ENCODE measurements around the gene PPFIBP1.

PPFIBP1 gene

GRCh38 chr12:27523642-27524493, at the start of gene PPFIBP1:
Gene PPFIBP1, plus strand, starts transcription at chr12:27524206. Its CDS starts 109,191 bp downstream, at chr12:27633397.
- H3K4me3 ChIP-seq (ENCODE audit: low read depth, low read length), result peak within 1 kb of the TSS; percentile 85
- peak; percentile 54 for TF ChIP-seq CTCF (conservative IDR thresholded peaks at IDR 0.05; ENCODE audit: low read depth, low read length)
- DNase-seq (ENCODE audit: low read depth), result peak; percentile 99

- peak; percentile 82 for DNase-seq (ENCODE audit: low read depth)
- TF ChIP-seq CTCF (conservative IDR thresholded peaks at IDR 0.05; ENCODE audit: low read depth, low read length), result no peak
These were observed 49.7 kb upstream of the PPFIBP1 start for GRCh38 chr12:27474344-27474743.

GRCh38 chr12:27477049-27477448, 47.0 kb upstream of the PPFIBP1 start:
- no peak for DNase-seq (ENCODE audit: low read depth)
- H3K4me3 ChIP-seq (ENCODE audit: low read depth, low read length), result no peak overlapping the region
- TF ChIP-seq CTCF (conservative IDR thresholded peaks at IDR 0.05; ENCODE audit: low read depth, low read length), result no peak

More at GRCh38 chr12:27474344-27474743, 49.7 kb upstream of the PPFIBP1 start:
- H3K4me3 ChIP-seq (ENCODE audit: low read depth, low read length), result no peak overlapping the region

- no peak for DNase-seq (ENCODE audit: low read depth)
- no peak overlapping the region for H3K4me3 ChIP-seq (ENCODE audit: low read depth, low read length)
- no peak for TF ChIP-seq CTCF (conservative IDR thresholded peaks at IDR 0.05; ENCODE audit: low read depth, low read length)
These were observed 45.1 kb upstream of the PPFIBP1 start for GRCh38 chr12:27478949-27479348.

- no peak for TF ChIP-seq CTCF (conservative IDR thresholded peaks at IDR 0.05; ENCODE audit: low read depth, low read length)
These were observed 44.0 kb upstream of the PPFIBP1 start for GRCh38 chr12:27480016-27480415.

GRCh38 chr12:27486961-27487360, 37.0 kb upstream of the PPFIBP1 start:
- no peak for TF ChIP-seq CTCF (conservative IDR thresholded peaks at IDR 0.05; ENCODE audit: low read depth, low read length)
- no peak for DNase-seq (ENCODE audit: low read depth)
- no peak overlapping the region for H3K4me3 ChIP-seq (ENCODE audit: low read depth, low read length)

More at GRCh38 chr12:27480016-27480415, 44.0 kb upstream of the PPFIBP1 start:
- no peak overlapping the region for H3K4me3 ChIP-seq (ENCODE audit: low read depth, low read length)
- DNase-seq (ENCODE audit: low read depth), result no peak

GRCh38 chr12:27488479-27488878, 35.5 kb upstream of the PPFIBP1 start:
- H3K4me3 ChIP-seq (ENCODE audit: low read depth, low read length), result no peak overlapping the region
- DNase-seq (ENCODE audit: low read depth), result peak; percentile 46
- TF ChIP-seq CTCF (conservative IDR thresholded peaks at IDR 0.05; ENCODE audit: low read depth, low read length), result peak; percentile 57
